DOHH2 (cell line): ENCODE measurements around the gene PARVB.

Experiments used
- CTCF ChIP-seq: fragments of 200-600 bp; sonication (generic); IDR thresholded peaks from one replicate; pipeline ENCODE4 v1.5.1; 2014; ENCODE audit warnings: antibody characterized with exemption, mild to moderate bottlenecking, low read depth, low read length; ENCODE audit not compliant: poor library complexity, severe bottlenecking
- EZH2phosphoT487 ChIP-seq: fragments of 200-600 bp; sonication (generic); IDR thresholded peaks from 2 replicates; pipeline ENCODE4 v1.6.1; 2017; ENCODE audit warnings: borderline replicate concordance, mild to moderate bottlenecking, antibody characterized with exemption, low read length, moderate library complexity, mixed read lengths

- TF ChIP-seq CTCF (no peak), EZH2phosphoT487 (no peak)
These were observed 169.4 kb downstream of the PARVB start for GRCh38 chr22:44193535-44193891.
